NCI-H82 treated with DMSO at 0.1 percent for 48 hours (cell line): Measurements from ENCODE around the gene IMPA2.
"Not testable (repeated sequence)": the region's sequence is repeated elsewhere in the genome, so short reads cannot be mapped to it uniquely, and the experiment has no call there.

Experiments used
- DNase-seq: peaks from one replicate; lab custom pipeline; 2025; ENCODE audit not compliant: unreplicated experiment; lab: John Stamatoyannopoulos, UW

IMPA2 gene

GRCh38 chr18:12068950-12069320 is 87.6 kb downstream of the IMPA2 start:
- no peak for DNase-seq

- not testable (repeated sequence) for DNase-seq
Measured at GRCh38 chr18:12071066-12071465, 89.8 kb downstream of the IMPA2 start.

- no peak for DNase-seq
Measured at GRCh38 chr18:12072996-12073395, 91.7 kb downstream of the IMPA2 start.

- DNase-seq, result no peak
Measured at GRCh38 chr18:12074736-12075135, 93.4 kb downstream of the IMPA2 start.

GRCh38 chr18:12076424-12077140 is 95.3 kb downstream of the IMPA2 start:
- DNase-seq, result no peak

GRCh38 chr18:12077994-12078393 is 96.7 kb downstream of the IMPA2 start:
- DNase-seq, result not testable (repeated sequence)

GRCh38 chr18:12079491-12080237 is 98.4 kb downstream of the IMPA2 start:
- DNase-seq, result no peak
